GM23248 (cell line): ENCODE results near the gene FYB2.

Source experiments
- EZH2 ChIP-seq: fragments of 200-600 bp; sonication (generic); IDR thresholded peaks from 2 replicates; pipeline ENCODE4 v1.6.1; 2018; ENCODE audit warnings: antibody characterized with exemption, mild to moderate bottlenecking; ENCODE audit not compliant: insufficient read depth, poor library complexity, severe bottlenecking
- EZH2phosphoT487 ChIP-seq: fragments of 200-600 bp; sonication (generic); IDR thresholded peaks from 2 replicates; pipeline ENCODE4 v1.6.1; 2018; ENCODE audit warnings: antibody characterized with exemption, moderate library complexity, mild to moderate bottlenecking, low read depth; ENCODE audit not compliant: insufficient read depth

- TF ChIP-seq EZH2phosphoT487 (no peak), EZH2 (no peak)
Observed at GRCh38 chr1:56817716-56818463, 1.3 kb downstream of the FYB2 start.
